Uterus (tissue), 2 donors: ENCODE results near the gene N4BP2L2.

Experiments used
- CTCF ChIP-seq, 4 experiments: fragments of 200-600 bp in 2 of 4; fragments of 450-650 bp in 2 of 4; sonication (generic) in 2 of 4; IDR thresholded peaks; one replicate each; pipeline ENCODE4 v1.5.1; 2016 to 2019; ENCODE audit warnings: antibody characterized with exemption in 4 of 4, mild to moderate bottlenecking in 2 of 4, moderate library complexity in 1 of 4
- POLR2A ChIP-seq, 2 donors: fragments of 450-650 bp; IDR thresholded peaks; one replicate each; pipeline ENCODE4 v1.6.1; 2016; ENCODE audit warnings: antibody characterized with exemption in 2 of 2, mild to moderate bottlenecking in 1 of 2, moderate library complexity in 1 of 2

GRCh38 chr13:32446773-32447465 lies 91.7 kb downstream of the N4BP2L2 start:
- TF ChIP-seq POLR2A (IDR thresholded peaks at IDR 0.05) (no peak), CTCF (IDR thresholded peaks at IDR 0.05) (no peak)
